ENCODE measurements around the gene PAH. TPM values are rescaled to one million over a fixed set of nuclear protein-coding genes. Genes with fewer than 3 reads are reported as not detected.

Gene PAH
- total RNA-seq, 1 experiment from 2014 or later: not detected

DNA sequence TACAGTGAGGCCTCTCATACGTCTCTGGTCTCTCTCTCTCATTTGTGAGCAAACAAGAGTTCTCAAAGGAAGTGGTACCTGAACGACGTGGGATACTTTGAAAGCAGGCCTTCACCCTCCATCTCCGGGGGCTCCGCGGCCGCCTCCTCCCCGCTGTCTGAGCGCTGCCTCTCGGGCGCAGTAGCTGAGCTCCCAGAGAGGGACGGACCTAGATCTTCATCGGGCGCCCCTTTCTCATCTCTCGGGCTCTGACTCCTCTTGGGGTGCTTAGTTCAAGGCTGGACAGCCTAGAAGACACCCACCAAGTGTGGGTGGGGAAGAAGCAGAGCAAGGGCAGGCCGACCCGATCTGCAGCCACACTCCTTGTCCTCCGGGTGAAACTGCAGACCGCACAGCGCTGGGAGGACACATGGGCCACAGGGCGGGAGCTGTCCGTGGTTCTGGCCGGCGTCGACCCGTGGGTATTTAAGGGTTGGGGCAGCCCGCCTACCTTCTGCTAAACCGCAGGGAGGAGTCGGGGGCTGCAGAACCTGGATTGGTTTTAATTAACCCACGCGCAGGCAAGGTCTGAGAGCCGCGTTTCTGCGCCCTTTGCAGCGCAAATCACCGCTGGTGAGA lies 92.7 kb downstream of the PAH start:
- no peak for DNase-seq (ENCODE audit: low spot score)

DNA sequence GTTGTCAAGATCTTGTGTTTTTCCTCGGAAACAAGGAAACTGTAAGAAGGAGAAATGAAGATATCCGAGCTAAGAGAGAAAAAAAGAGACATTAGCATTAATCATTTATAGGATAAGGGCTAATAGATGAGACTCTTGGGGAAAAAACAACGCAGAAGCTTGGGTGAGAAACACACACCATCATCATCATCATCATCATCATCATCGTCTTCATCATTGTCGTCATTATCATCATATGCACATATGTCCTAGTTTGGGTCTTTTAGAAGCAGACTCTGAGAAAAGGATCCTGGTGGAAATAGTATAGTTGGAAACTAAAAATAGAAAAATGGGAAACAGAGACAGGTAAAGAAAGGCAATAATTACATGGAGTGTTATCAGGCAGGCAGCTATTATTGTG lies 95.9 kb downstream of the PAH start:
- DNase-seq (ENCODE audit: low spot score): no peak

DNA sequence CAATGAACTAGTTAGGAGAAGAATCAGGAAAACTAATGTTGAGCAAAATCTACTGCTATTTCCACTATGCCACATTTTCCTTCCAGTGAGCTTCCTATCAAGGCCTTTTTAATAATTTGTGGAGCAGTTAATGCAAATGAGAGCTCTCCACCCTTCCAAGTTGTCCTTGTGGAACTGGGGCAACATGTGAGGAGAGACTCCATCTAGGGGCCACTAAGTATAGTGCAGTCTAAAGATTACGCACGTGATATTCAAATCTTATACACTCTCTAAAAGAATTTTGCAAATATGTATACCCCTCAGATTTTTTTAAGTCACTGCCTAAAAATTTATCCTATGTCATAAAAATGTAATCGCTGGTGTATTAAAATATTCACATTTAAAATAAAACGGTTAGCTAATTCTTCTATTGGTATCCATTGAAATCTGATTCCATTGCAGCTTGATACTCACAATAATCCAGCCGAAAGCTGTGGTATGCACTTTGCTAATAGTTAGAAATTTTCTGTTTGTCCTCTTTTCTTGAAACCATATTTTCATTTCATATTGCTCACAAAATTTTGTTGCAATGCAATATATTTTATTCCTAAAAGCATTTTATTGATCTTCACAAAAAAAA lies 100.1 kb downstream of the PAH start:
- DNase-seq (ENCODE audit: low spot score): peak; percentile 13

DNA sequence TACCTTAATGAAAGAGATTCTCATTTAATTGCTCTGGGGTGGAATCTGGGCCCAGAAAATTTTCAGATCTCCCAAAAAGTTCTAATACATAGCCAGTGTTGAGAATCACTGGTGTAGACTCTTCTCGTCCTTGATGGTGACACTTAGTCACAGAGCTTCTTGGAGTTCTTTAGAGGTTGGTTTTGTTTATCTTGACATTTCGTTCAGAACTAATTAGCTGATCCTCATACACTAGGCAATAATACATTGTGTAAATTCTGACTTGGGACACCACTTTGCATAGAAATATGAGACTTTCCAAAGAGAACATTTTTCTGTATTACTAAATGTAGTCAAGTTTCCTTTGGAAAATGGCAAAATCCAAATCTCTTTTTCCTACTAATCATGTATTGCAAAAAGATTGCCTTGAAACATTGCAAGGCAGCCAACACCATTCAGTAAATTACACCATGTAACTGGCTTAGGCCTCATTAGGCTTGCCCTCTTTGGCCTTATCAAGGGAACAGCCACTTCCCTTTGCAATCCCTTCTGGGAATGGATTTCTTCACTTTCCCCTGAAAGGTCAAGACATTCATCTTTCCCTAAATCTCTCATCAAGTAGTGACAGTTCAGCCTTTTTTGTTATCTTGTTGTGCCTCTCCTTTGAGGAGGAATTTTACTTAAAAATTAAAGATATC lies 102.2 kb downstream of the PAH start:
- no peak for DNase-seq (ENCODE audit: low spot score)

DNA sequence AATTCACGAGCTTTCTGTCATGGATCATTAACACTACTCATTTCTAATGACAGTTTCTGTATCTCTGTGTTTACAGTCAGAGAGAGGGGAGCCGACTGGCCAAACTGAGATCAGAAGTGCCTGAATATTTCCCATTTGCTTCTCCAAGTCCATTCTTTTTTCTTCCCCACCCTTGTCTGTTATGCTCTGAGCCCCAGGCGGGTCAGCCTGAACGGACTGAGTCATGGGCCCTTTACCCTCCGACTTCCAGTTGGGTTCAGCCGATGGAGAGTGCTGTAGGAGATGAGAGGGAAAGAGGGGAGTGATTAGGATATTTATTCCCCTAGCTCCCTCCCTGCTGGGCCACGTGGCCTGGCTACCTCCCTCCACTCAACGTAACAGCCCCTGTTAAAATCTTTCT lies 104.7 kb downstream of the PAH start:
- no peak for DNase-seq (ENCODE audit: low spot score)

DNA sequence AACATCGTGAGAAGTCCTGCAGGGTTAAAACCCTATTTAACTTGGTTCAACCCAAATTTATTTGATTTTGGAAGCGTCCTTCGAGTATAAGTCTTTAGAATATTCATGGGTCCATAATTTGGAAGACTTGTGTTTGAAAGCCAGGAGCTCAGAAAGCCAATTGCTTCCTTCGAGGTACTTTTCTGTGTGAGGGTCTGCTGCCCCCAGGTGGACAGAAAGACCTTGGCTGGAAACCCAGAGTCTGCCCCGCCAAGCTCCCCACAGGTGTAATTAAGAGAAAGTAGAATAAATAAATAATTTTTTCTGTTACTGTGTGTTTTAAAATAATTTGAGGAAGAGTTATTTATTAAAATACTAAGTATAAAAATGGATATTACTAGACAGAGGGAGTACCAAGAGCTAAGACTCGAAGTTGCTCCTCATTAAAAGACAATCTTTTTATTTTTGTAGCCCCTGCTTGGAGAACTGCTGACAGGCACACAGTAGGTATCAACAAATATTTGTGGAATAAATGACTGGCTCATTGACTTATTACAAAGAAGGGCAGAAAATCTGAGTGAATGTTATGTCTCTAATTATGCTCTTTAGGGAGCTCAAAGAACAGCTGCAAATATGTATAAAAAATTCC lies 105.8 kb downstream of the PAH start:
- peak; percentile 5 for DNase-seq (ENCODE audit: low spot score)

DNA sequence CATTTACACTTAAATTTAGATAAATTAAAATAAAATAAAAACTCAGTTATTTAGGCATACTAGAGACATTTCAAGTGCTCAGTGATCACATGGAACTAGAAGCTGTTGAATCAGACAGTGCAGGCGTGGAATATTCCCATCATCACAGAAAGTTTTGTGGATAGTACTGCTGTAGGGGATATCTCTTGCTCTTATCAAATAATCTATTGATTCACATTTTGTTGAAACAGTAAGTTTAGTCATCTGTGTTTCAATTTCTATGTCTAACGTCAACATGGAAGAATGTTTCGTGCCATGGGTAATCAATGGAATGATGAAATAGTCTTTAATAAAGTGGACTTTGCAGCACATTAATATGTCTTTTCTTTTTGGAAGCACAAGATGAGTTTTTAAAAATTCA lies 108.6 kb downstream of the PAH start:
- DNase-seq (ENCODE audit: low spot score): no peak

DNA sequence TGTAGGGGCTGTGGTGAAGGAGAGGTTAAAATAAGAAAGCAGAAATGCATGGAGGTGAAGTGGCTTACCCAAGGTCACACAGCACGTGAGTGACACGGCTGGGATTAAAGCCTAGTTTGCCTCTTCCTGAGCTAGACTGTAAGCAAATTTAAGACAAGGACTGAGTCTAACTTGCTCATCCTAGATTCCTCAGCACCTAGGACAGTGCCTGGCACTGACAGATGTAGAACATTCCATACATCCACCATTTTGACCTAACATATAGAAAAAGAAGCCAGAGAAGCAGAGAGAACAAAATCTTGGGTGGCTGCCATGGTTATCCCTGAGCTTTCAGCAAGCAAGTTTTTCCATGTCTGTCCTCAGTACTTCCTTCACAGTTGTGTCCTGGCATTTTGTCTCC lies 110.5 kb downstream of the PAH start:
- DNase-seq (ENCODE audit: low spot score): no peak

DNA sequence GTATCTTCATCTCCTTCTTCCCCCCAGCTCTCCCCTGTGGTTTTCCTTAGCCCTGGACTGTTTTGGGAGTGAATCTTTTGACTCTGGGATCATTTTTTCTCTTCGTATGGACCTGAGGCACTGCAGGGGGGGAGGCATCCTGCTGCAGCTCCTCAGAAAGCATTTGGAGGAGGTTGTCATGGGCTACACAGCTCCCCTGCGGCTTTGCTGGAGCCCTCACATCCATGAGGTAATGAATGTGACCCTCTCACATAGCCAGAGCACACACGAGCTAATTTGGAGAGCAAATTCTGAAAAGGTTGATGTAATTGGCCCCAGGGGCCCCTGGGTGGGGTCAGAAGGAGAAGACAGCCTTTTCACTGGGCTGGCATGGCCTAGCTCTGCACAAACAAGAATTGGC lies 110.9 kb downstream of the PAH start:
- no peak for DNase-seq (ENCODE audit: low spot score)

DNA sequence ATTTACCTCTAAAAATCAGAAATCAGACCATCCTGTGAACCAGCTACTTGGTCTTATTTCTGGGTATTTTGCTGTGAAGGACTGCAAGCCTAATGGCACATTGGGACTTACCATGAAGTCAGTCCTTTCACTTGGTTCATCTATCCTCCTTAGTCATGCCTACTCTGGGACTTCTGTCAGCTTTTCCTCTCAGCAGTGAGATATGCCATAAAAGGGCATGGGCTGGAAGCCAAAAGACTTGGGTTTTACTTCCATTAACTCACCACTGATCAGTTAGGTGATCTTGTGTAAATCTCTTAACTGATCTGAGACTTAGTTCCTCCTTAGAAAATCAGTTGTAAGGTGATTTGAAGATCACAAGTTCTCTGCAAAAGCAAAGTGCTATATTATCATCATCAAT lies 116.5 kb downstream of the PAH start:
- DNase-seq (ENCODE audit: low spot score): no peak

DNA sequence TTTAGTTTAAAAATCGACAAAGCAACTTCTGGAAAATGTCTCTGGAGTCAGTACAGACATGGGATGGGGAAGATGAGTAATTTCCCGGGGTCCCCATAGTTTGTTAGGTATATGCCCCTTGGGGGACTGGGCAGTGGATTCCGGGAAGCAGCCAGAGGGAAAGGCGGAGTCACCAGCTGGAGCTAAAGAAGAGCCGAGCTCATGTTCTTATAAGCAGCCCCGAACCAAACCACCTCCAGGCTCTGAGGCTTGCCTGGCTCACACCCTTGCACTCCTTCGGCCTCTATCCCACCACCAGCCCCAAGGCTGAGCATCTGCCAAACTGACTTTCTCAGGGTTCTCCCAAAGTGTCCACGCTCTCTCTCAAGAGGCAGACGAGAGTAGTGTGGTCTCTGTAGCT lies 117.8 kb downstream of the PAH start:
- DNase-seq (ENCODE audit: low spot score): no peak

DNA sequence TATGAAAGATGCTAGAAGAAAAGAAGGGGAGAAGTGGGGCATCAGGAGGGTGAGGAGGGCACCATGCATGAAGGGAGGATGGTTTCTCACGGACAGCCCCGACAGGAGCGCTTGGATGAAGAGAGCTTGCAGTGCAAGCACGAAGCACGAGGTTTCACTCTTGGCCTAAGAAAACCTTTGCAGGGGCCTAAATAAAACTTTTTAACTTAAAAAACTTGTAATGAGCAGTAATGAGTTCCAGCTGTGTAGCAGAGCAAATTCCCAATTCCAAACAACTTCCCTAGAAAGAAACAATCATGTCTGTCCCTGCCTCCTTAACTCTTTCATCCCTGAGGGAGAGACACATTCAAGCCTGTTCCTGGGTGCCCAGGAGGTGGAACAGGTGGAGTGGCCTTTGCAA lies 119.5 kb downstream of the PAH start:
- DNase-seq (ENCODE audit: low spot score): no peak

DNA sequence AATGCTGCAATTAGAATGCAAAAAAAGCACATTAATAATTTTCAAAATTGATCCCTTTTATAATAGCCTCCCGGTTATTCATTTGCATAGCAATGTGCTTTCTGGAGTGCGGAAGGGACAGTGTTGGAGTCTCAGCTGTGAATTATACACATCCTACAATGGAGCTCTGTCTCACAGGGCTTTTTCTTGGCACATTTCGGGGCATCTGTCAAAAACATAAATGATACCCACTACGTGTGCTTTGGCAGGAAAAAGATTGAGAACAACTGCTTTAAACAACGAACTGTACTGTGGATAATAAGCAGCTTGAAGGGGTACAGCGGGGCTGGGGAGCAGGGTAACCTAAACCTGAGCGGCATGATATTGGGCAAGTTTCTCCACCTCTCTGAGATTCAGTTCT lies 123.1 kb downstream of the PAH start:
- DNase-seq (ENCODE audit: low spot score): no peak

Other genes starting within 250 kb of the PAH start
- gene ASCL1, start 40.4 kb upstream of the PAH start, total RNA-seq (2014; rRNA removed; shearing (Covaris generic)): not detected in 2 replicates

Measured in A172 (cell line).